HG03575 (cell line): Measurements from ENCODE around the gene AKAP5.

ENCODE experiments used
- ATAC-seq: cut with Tn5 transposase; IDR thresholded peaks from one replicate; pipeline ENCODE4 v1.9.1; 2021; ENCODE audit not compliant: unreplicated experiment, insufficient number of reproducible peaks, low FRiP score; ENCODE audit errors: extremely low read depth

AKAP5 gene

DNA sequence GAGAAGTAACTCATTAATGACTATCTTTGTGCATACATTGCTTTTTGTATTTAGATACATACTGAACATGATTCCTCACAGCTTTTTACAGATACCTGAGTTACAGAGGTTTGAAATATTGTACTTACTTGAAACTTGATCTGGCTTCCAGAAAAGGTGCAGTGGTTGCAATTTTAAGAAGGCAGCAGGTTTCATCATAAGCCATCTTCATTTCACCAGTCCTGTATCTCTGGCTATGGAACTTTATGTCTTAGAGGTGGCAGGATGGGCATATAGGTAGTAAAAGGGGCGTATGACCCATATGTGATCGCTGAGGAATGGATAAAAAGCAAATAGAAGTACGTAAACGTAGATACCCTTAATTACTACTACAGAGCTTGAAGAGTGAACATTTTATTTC, 52.9 kb downstream of the AKAP5 start:
- ATAC-seq, result no peak

DNA sequence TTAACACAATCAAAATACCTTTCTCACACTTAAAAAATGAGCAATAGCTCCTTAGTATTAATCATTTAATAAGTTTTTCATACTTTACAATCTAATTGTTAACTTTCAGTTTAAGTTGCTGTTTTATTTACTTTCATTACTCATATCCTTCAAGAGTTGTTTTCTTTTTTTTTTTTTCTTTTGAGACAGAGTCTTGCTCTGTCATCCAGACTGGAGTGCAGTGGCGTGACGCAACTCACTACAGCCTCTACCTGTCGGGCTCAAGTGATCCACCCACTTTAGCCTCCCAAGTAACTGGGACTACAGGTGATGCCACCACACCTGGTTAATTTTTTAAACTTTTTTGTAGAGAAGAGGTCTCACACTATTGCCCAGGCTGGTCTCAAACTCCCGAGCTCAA, 55.4 kb downstream of the AKAP5 start:
- no peak for ATAC-seq

DNA sequence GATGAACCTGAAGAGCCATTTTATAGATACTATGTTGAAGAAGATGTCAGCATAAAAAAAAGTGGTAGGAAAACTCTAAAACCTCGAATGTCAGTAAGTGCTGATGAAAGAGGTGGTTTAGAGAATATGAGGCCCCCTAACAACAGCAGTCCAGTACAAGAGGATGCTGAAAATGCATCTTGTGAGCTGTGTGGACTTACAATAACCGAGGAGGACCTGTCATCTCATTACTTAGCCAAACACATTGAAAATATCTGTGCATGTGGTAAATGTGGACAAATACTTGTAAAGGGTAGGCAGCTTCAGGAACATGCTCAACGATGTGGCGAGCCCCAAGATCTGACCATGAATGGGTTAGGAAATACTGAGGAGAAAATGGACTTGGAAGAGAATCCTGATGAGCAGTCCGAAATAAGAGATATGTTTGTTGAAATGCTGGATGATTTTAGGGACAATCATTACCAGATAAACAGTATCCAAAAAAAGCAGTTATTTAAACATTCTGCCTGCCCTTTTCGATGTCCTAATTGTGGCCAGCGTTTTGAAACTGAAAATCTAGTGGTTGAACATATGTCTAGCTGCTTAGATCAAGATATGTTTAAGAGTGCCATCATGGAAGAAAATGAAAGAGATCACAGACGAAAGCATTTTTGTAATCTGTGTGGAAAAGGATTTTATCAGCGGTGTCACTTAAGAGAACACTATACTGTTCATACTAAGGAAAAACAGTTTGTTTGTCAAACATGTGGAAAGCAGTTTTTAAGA, 57.5 kb downstream of the AKAP5 start:
- no peak for ATAC-seq
